ENCODE results near the gene MOB3B. TPM values are rescaled to one million over a fixed set of nuclear protein-coding genes. Genes with fewer than 3 reads are reported as not detected.

The MOB3B gene
- total and polyA plus RNA-seq, 2 of the 13 experiments (the other 11 are each of a cell fraction or from before 2014, with no cell fraction given), result 0.03 to 0.09 TPM

- TF ChIP-seq, protein P1, sequence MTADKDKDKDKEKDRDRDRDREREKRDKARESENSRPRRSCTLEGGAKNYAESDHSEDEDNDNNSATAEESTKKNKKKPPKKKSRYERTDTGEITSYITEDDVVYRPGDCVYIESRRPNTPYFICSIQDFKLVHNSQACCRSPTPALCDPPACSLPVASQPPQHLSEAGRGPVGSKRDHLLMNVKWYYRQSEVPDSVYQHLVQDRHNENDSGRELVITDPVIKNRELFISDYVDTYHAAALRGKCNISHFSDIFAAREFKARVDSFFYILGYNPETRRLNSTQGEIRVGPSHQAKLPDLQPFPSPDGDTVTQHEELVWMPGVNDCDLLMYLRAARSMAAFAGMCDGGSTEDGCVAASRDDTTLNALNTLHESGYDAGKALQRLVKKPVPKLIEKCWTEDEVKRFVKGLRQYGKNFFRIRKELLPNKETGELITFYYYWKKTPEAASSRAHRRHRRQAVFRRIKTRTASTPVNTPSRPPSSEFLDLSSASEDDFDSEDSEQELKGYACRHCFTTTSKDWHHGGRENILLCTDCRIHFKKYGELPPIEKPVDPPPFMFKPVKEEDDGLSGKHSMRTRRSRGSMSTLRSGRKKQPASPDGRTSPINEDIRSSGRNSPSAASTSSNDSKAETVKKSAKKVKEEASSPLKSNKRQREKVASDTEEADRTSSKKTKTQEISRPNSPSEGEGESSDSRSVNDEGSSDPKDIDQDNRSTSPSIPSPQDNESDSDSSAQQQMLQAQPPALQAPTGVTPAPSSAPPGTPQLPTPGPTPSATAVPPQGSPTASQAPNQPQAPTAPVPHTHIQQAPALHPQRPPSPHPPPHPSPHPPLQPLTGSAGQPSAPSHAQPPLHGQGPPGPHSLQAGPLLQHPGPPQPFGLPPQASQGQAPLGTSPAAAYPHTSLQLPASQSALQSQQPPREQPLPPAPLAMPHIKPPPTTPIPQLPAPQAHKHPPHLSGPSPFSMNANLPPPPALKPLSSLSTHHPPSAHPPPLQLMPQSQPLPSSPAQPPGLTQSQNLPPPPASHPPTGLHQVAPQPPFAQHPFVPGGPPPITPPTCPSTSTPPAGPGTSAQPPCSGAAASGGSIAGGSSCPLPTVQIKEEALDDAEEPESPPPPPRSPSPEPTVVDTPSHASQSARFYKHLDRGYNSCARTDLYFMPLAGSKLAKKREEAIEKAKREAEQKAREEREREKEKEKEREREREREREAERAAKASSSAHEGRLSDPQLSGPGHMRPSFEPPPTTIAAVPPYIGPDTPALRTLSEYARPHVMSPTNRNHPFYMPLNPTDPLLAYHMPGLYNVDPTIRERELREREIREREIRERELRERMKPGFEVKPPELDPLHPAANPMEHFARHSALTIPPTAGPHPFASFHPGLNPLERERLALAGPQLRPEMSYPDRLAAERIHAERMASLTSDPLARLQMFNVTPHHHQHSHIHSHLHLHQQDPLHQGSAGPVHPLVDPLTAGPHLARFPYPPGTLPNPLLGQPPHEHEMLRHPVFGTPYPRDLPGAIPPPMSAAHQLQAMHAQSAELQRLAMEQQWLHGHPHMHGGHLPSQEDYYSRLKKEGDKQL (CRISPR knock-in tag; IDR thresholded peaks at IDR 0.05; ENCODE audit: low read depth), result no peak
- TF ChIP-seq PLSCR1 (CRISPR knock-in tag; IDR thresholded peaks at IDR 0.05; ENCODE audit: borderline replicate concordance) (no peak), ZNF713 (CRISPR knock-in tag; IDR thresholded peaks at IDR 0.05) (no peak), ZNF788 (CRISPR knock-in tag; IDR thresholded peaks at IDR 0.05; ENCODE audit: borderline replicate concordance) (peak; percentile 40; the same call in 1 of the 2 replicates), NR2F6 (IDR thresholded peaks at IDR 0.05) (no peak), NR2F6 (CRISPR knock-in tag; IDR thresholded peaks at IDR 0.05) (no peak), ATF7 (IDR thresholded peaks at IDR 0.05) (peak; percentile 61; the same call in 1 of the 2 replicates), ATF7 (CRISPR knock-in tag; IDR thresholded peaks at IDR 0.05) (peak; percentile 81; the same call in 1 of the 2 replicates), NAIF1 (CRISPR knock-in tag; IDR thresholded peaks at IDR 0.05; ENCODE audit: borderline replicate concordance) (peak; percentile 71; the same call in 1 of the 2 replicates), KLF16 (CRISPR knock-in tag; IDR thresholded peaks at IDR 0.05) (peak in 1 of 2 experiments; percentile 46; a peak in 1 of 4 replicates), NFIB (CRISPR knock-in tag; IDR thresholded peaks at IDR 0.05; ENCODE audit: borderline replicate concordance) (no peak), RARG (CRISPR knock-in tag; IDR thresholded peaks at IDR 0.05; ENCODE audit: low read depth) (no peak), ZNF496 (CRISPR knock-in tag; IDR thresholded peaks at IDR 0.05; ENCODE audit: insufficient replicate concordance) (no peak), ZNF230 (CRISPR knock-in tag; IDR thresholded peaks at IDR 0.05) (no peak), EP300 (IDR thresholded peaks at IDR 0.05; ENCODE audit: low read depth in 2 of 2, low read length in 2 of 2) (no peak), EP300 (CRISPR knock-in tag; IDR thresholded peaks at IDR 0.05; ENCODE audit: borderline replicate concordance) (no peak)
- TF ChIP-seq, protein P2, sequence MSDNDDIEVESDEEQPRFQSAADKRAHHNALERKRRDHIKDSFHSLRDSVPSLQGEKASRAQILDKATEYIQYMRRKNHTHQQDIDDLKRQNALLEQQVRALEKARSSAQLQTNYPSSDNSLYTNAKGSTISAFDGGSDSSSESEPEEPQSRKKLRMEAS (IDR thresholded peaks at IDR 0.05), result peak; percentile 88
- TF ChIP-seq, protein P3, sequence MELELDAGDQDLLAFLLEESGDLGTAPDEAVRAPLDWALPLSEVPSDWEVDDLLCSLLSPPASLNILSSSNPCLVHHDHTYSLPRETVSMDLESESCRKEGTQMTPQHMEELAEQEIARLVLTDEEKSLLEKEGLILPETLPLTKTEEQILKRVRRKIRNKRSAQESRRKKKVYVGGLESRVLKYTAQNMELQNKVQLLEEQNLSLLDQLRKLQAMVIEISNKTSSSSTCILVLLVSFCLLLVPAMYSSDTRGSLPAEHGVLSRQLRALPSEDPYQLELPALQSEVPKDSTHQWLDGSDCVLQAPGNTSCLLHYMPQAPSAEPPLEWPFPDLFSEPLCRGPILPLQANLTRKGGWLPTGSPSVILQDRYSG (CRISPR knock-in tag; IDR thresholded peaks at IDR 0.05), result no peak
Observed at GRCh38 chr9:27573634-27574590, 44.3 kb upstream of the MOB3B start (continued).

Data from HepG2 (cell line).